ENCODE measurements around the gene STX2.
A peak's percentile ranks its signal among the peaks of the same experiment; 100 is the strongest.
"Not testable (repeated sequence)": the region's sequence is repeated elsewhere in the genome, so short reads cannot be mapped to it uniquely, and the experiment has no call there.

Gene STX2

DNA sequence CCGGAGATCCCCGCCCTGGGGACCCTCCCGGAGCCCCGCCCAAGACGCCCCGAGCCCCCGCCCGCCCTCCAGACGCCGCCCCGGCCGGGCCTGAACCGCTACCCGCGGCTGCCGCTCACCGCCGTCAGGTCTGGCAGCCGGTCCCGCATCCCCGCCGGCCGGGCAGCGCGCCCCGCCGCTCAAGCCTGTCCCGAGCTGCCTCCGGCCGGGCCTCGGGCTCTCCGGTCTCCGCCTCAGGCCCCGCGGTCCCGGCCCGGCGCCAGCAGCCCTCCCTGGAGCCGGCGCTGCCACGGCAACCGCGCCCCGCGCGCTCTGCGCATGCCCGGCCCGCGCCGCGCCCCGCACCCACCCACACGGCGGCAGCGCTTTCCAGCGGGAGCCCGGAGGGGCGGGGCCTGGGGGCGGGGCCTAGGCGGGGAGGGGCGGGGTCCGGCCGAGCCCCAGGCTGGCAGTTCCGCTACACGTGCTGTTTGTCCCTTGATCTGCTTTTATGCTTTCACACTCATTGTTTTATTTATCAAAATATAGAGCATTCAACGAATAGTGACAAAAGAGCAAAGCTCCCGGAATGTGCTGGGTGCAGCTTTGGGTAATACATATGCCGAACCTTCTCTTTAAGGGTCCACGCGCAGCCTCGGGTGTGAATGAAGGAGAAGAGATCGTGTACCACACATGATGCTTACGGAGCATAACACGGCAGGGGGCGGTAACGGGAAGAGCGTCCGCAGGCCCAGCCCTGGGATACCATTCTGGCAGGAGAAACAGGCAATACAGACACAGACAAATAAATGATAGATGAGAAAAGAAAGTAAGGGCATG is at the start of gene STX2:
TSS of gene STX2 (minus strand) at position 300 of the 819 bp plus-strand sequence. CDS start at position 149, 151 bp downstream.
- peak; percentile 74 for DNase-seq

- DNase-seq: not testable (repeated sequence)
Observed at GRCh38 chr12:130887190-130887589, 48.1 kb upstream of the STX2 start.

GRCh38 chr12:130881548-130881947 is 42.5 kb upstream of the STX2 start:
- no peak for DNase-seq

DNA sequence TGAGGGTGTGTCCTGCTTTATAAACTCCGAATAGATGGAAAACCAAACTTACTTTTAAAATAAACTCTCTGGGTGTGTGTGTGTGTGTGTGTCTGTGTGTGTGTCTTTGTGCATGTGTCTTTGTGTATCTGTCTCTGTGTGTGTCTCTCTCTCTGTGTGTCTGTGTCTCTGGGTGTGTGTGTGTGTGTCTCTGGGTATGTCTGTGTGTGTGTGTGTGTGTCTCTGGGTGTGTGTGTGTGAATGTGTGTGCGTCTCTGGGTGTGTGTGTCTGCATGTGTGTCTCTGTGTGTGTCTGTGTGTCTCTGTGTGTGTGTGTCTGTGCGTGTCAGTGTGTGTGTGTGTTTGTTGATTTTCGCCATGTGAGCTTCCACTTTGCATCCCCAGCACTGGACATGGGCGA is 42.0 kb upstream of the STX2 start:
- DNase-seq: no peak

- DNase-seq: no peak
Observed at GRCh38 chr12:130880411-130880885, 41.4 kb upstream of the STX2 start.

DNA sequence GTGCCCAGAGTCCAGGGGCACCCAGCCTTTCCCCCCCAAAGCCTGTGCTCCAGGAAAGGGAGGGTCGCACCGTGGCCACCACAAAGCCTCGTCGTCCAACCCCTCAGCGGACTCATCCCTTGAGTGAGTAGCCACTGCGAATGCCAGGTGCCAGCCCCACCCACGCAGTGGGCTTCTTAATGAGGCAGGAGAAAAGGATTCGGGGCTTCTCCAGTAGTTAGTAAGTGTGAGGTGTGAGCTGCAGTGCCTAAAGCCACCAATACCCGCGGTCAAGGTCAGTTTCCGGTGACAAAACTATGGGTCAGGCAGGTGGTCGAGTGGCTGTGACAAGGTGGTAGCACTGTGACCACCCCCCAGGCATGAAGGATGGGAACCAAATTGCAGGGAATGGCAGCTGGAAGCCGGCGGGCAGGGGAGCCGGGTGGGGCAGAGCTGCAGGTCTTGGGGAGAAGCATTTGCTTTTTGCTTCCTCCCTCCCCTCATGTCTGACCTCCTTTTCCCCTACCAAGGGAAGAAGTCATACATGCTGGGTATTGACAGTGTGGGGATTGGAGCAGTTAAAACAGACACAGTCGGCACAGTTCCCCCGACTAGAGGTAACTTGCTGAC is 40.8 kb upstream of the STX2 start:
- DNase-seq: no peak

- DNase-seq: no peak
Observed at GRCh38 chr12:130879212-130879686, 40.2 kb upstream of the STX2 start.

DNA sequence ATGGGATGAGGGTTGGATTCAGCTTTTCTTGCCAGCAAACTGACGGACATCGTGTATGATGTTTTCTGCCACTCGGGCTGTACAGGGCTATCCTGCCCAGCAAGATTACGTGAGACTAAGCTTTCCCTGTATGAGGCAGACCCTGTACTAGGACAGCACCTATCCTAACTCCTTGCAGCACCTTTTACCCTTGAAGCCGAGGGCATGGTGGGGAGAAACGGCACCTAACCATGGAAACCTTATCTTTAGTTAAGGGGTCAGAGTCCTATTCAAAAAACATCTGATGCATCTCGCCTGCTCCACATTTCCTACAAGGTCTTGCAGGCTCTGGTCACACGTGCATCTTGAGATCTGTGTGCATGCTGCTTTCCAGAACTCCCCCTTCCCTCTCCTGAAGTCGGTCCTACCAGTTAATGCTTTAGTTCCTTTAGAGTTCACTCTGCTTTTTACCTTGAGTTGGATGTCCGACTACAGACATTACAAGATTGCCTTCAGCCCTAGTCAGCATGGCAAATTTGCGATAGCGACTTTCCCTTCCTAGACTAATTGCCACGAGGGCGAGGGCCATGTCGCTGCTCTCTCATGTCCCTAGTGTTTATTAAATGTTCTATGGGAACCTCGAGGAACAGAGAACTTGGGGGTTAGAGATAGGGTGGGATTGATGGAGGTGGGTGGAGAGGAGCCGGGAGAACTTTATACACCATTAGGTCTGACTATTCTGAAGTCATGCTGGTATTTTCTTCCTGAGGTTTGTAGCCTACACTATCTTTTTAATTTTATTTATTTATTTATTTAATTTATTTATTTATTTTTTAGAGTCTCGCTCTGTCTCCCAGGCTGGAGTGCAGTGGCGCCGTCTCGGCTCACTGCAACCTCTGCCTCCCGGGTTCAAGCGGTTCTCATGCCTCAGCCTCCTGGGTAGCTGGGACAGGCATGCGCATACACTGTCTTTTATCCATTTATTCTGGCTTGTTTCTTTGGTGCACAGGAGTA is 39.4 kb upstream of the STX2 start:
- no peak for DNase-seq

GRCh38 chr12:130877333-130877732 is 38.3 kb upstream of the STX2 start:
- DNase-seq: no peak

DNA sequence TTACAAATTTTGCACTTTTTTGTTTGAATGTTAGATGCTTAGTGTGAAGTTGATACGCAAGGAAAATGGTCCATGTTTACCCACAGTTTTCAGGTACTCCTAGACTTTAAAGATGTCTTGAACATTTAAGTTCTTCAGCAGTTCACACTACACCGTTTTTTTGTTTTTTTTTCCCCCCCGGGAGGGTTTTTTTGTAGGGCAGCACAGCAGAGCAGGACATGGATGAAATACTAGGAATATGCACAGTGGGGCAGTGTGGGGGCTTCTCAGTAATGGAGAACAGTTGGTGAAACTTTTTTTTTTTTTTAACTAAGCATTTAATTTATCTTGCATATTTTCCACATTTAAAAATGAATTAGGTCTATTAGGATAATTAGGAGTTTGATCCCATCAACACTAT is 37.7 kb upstream of the STX2 start:
- no peak for DNase-seq

DNA sequence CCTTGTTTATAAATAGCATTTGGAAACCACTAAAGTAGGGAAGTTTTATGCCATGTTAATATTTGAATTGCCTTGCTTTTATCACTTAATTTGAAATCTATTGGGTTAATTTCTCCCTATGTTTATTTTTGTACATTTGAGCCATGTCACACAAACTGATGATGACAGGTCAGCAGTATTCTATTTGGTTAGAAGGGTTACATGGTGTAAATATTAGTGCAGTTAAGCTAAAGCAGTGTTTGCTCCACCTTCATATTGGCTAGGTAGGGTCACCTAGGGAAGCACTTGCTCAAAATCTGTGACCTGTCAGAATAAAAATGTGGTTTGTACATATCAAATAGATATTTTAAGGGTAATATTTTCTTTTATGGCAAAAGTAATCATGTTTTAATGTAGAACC is 37.2 kb upstream of the STX2 start:
- DNase-seq: no peak

GRCh38 chr12:130875708-130876107 is 36.7 kb upstream of the STX2 start:
- not testable (repeated sequence) for DNase-seq

- DNase-seq: no peak
Observed at GRCh38 chr12:130875193-130875592, 36.1 kb upstream of the STX2 start.

GRCh38 chr12:130874696-130875095 is 35.6 kb upstream of the STX2 start:
- DNase-seq: no peak

DNA sequence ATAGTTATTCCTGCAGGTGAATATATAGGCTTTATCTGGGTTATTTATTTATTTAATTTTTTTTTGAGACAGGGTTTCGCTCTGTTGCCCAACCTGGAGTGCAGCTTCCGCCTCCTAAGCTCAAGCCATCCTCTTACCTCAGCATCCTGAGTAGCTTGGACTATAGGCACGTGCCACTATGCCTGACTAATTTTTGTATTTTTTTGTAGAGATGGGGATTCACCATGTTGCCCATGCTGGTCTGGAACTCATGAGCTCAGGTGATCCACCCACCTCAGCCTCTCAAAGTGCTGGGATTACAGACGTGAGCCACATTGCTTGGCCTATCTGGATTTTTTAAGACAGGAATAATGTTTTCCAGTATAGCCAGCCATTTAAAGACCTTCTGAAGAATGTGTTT is 34.8 kb upstream of the STX2 start:
- DNase-seq: no peak

DNA sequence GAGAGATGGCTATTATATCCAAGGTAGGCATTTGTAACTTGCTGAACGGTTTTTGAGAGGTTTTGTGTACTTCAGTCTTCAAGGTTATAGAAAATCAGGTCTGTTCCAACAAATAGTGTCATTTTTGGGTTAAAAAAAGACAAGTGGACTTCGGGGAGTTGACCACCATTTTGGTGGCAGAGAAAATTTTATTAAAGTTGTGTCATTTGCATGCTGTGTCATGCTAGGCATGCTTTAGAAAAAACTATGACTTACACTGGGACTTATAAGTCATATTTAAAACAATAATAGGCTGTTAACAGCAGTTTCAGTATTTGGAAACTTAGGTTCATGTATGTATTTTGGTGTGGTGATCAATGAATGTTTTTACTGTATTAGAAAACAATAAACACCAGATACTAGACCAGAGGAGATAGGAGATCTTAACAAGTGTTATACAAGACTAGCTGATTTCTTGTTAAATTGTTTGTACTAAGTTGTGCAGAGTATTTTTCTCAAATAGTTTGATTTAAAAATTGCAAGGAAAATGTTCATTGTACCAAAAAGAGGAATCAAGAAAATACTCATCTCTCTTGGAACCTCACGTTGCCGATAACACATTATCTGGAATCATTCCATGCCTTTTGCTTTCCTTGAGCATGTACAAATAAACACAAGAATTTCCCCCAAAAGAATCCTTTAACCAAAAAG is 34.2 kb upstream of the STX2 start:
- DNase-seq: no peak

GRCh38 chr12:130872179-130873096 is 33.4 kb upstream of the STX2 start:
- DNase-seq: no peak

DNA sequence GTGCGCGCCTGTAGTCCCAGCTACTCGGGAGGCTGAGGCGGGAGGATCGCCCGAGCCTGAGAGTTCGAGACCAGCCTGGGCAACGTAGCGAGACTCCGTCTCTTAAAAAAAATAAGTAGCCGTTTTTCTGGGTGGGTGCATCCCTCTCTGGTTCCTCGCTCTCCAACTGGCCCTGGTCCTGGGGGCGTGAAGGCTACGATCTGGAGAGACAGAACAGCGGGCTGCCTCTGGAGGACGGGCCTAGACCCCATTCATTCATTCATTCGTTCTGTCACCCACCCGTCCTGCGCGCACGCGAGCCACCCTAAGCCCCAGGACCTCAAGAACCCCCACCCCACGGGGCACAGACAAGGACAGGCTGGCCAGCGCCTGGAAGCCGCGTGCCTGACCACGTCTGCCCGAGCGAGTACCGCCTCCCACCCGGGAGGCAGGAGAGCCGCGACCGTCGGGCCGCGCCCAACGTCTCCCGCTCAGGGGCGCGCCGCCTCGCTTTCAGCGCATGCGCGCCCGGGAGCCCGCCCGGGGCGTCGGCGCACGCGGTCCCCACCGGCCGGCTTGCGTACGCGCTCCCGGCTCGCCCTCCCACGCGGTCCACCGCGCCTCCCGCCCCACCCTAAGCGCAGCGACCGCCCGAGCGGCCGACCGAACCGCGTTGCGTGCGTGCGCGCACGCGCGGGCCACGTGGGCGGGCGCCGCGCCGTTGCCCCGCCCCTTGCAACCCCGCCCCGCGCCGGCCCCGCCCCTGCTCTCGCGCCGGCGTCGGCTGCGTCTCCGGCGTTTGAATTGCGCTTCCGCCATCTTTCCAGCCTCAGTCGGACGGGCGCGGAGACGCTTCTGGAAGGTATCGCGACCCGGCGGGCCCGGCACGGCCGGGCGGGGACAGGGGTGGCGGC is 32.5 kb upstream of the STX2 start, which contains the start of gene RAN:
TSS of gene RAN (plus strand) at position 781 of the 893 bp plus-strand sequence. CDS start 528 bp downstream, outside the sequence.
- DNase-seq: peak; percentile 95

GRCh38 chr12:130870442-130871285 is 31.6 kb upstream of the STX2 start:
- DNase-seq: no peak
